GM19240 (cell line): ENCODE results near the gene IL27RA.
A peak's percentile ranks its signal among the peaks of the same experiment; 100 is the strongest.

Source experiments
- DNase-seq: peaks from one replicate; pipeline ENCODE4 v3.0.0; 2011; ENCODE audit warnings: low spot score; ENCODE audit not compliant: insufficient read length

The IL27RA gene

DNA sequence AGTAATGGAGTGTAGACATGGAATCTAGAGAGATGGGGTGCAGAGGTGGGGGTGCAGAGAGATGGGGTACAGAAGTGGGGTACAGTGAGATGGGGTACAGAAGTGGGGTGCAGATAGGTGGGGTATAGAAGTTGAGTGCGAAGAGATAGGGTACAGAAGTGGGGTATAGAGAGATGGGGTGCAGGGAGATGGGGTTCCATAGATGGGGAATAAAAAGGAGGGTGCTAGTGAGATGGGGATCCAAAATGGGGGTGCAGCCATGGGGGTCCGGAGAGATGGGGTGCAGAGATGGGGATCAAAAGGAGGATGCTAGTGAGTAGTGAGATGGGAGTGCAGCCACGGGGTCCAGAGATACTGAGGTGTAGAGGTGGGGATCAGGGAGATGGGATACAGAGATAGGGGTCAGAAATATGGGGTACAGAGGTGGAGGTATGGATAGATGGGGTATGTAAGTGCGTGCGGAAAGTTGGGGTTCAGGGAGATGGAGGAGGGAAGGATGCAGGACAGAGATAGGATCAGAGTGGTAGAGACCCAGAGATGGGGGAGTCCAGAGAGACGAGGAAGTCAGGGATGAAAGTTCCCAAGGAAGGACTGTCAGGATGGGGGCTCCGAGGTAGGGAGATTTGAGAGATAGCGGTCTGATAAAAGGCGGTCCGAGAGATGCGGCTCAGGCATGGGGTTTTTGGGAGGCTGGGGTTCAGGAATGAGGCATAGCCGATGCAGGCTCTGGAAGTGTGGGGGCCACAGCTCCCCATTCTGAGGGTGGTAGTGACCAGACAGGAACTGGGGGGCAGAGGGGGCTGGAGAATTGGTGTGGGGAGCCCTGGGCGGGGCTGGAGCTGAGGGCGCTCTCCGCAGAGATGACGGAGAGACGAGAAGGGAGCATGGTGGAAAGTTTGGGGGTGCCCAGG, 26.9 kb downstream of the IL27RA start:
- DNase-seq: no peak

DNA sequence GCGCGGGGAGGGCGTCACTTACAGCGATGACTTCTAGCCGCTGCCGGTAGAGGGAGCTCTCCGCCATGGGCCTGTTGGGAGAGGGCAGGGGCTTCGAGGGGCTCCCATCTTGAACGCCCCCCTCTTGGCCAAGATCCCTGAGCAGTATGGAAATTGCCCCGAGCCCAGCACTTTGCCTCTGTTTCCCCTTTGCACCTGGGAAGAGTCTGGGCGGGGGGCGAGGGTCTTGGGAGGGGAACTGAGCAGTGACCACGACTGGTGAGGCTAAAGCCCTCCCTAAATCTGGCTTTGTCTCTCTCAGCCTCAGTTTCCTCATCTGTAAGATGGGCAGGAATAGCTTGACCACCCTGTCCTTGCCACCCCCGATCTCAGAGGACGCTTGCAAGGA, 27.5 kb downstream of the IL27RA start:
- peak; percentile 48 for DNase-seq

- no peak for DNase-seq
Measured at GRCh38 chr19:14059652-14060155, 28.1 kb downstream of the IL27RA start.

DNA sequence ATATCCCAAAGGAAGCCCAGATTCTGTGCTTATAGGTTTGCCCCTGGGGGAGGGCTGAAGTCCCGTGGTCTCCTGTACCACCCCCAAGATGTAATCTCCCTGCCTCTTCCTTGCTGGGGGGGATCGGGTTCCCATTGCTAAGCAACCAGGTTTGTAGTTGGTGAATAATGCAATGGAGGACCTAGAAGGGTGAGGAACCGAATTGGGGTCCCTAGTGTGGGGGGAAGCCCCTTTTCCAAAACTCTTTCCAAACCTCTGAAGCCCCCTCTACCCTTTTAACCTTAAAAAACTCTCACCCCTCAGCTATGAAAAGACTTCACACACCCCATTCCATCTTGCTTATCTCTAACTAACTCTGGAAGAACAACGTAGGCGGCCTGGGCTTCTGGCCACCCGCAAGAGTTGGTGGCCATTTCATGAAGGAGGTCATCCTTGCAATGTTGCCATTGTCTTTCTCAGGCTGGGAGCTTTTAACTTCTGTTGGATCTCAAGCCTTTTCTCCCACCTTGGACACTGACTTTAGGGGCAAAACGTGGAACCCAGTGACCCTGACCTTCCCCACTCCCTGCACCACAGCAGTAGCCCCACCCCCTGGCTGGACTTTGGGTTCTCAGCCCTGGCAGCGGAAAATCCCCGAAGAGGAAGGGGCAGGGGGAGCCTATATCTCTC, 29.7 kb downstream of the IL27RA start:
- DNase-seq: no peak

- no peak for DNase-seq
Measured at GRCh38 chr19:14061751-14062557, 30.4 kb downstream of the IL27RA start, which contains the start of gene PALM3. Gene PALM3, minus strand, starts transcription at chr19:14062076. Its CDS starts 96 bp downstream, at chr19:14061980.

DNA sequence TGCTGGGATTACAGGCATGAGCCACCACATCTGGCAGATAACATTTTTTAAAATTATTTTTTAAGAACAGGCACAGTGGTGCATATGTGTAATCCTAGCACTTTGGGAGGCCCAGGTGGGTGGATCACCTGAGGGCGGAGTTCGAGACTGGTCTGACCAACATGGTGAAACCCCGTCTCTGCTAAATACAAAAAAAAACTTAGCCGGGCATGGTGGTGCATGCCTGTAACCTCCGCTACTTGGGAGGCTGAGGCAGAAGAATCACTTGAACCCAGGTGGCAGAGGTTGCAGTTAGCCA, 30.9 kb downstream of the IL27RA start:
- DNase-seq: no peak

GRCh38 chr19:14063105-14063504, 31.5 kb downstream of the IL27RA start:
- no peak for DNase-seq

DNA sequence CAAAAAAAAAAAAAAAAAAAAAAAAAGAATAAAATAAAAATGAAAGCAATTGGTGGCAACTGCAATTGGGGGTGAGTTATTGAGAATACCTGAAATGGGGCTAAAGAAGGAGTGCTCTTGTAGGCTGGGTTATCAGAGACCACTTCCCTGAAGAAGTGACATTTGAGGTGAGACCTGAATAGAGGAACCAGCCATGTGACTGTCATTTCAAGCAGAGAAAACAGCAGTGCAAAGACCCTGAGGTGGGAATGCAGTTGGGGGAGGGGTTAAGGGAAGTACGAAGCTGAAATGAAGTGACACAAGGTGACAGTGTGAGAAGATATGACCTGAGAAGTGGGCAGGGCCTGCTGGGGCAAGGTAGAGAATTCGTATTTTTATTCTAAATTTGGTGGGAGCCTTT, 34.6 kb downstream of the IL27RA start:
- no peak for DNase-seq

GRCh38 chr19:14070268-14071050, 38.9 kb downstream of the IL27RA start:
- DNase-seq: no peak

DNA sequence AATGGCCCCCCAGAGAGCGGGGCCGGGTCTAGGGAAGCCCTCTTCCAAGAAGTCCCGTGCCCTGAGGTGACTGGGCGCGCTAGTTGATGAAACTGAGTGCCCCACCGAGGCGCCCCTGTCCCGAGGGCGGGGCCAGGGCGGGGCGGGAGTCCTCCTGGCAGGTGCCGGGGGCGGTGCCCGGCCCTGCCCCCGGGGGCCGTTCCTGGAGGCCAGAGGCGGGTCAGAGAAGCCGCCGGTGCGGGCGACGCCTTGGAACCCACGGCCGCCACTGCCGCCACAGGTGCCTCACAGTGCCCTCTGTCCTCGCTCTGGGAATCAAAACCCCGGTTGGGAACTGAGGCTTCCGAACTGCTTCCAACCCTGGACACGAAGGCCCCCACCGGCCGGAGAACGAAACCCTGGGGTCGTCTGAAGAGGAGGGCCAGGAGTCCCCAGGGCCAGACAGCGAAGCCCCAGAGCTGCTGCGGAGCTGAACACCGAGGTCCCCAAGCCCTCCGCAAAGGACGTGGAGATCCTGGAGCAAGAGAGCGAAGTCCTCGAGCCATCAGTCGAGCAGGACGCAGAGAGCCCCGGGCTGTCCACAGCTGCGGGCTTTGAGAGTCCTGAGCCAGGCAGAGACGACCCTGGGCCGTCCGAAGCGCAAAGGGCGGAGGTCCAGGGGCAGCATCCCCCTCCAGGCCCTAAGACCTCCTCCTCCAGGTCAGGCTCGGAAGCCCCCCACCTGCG, 41.1 kb downstream of the IL27RA start, which contains the start of gene MISP3:
TSS of gene MISP3 (plus strand) at position 252 of the 726 bp plus-strand sequence. CDS start 524 bp downstream, outside the sequence.
- no peak for DNase-seq

DNA sequence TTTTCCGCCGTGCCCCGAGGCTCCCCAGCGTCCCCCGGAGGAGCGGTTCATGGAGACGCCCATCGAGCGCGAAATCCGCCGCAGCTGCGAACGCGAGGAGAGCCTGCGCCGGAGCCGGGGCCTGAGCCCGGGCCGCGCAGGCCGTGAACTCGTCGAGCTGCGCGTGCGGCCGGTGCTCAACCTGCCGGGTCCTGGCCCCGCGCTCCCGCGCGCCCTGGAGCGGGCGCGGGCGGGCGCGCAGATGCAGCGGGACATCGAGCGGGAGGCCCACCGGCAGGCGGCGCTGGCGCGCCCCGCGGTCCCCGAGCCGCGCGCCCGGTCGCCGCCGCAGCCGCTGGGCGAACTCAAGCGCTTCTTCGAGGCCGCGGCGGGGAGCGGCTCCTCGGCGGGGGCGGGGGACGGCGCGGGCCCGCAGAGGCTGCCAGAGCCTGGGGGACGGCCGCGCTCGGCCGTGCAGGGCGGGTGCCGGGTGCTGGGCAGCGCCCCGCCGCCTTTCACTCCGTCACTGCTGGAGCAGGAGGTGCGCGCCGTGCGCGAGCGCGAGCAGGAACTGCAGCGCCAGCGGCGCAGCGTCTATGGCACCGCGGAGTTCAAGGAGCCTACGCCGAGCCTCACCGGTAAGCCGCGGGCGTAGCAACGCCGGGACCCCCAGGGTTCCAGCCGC, 41.8 kb downstream of the IL27RA start:
- DNase-seq: no peak

DNA sequence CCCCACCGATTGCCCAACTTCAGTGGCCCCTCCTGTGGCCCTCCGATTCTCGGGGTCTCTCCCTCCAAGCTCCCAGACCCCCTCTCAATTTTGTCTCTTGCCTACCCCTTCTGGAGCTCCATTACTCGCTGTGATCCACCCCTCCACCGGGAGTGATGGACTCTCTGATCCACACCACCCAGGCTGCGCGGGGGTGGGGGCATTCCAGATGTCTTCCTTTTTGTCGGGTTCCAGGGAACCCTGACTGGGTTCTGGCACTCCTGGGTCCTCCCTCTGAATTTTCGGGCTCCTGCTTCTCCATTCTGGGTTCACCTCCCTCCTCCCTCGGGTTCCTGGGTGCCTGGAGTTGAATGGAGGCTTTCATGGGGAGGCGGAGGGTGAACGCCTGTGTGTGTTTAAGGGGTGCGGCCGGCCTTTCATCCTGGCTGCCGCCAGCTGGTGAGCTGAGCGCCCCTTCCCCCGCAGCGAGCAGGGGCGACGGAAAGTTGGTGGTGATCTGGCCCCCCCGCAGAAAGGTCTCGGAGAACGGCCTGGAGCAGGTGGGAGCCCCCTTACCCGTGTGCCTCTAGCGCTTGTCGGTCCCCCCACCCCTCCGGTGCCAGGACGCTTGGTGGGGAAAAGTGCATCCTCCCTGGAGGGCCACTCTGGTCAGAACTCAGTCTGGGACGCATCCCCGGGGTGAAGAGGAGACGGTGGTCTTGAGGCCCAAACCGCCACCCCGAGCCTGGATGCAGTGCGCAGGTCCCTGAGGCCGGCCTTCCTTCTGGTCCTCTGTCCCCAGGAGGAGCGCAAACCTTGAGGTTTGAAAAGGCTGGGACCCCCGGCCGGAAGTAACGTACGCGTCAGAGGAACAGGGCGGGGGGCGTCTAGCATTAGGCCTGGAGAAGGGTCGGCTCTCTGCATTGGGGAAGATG, 42.6 kb downstream of the IL27RA start:
- DNase-seq: no peak

DNA sequence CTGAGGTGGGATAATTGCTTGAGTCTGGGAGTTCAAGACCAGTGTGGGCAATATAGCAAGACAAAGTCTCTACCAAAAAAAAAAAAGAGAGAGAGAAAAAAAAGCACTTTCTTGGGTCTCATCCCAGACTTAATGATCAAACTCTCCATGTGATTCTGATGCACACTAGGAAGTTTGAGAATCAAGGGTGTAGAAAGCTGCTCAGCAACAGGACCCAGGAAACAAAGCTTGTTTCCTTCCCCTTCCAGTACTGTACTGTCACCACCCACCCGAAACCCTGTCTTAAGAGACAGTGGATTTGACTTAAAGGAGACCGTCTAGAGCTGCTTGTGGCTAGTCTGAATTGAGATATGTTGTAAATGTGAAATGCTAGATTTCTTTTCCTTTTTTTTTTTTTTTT, 46.8 kb downstream of the IL27RA start:
- DNase-seq: no peak

DNA sequence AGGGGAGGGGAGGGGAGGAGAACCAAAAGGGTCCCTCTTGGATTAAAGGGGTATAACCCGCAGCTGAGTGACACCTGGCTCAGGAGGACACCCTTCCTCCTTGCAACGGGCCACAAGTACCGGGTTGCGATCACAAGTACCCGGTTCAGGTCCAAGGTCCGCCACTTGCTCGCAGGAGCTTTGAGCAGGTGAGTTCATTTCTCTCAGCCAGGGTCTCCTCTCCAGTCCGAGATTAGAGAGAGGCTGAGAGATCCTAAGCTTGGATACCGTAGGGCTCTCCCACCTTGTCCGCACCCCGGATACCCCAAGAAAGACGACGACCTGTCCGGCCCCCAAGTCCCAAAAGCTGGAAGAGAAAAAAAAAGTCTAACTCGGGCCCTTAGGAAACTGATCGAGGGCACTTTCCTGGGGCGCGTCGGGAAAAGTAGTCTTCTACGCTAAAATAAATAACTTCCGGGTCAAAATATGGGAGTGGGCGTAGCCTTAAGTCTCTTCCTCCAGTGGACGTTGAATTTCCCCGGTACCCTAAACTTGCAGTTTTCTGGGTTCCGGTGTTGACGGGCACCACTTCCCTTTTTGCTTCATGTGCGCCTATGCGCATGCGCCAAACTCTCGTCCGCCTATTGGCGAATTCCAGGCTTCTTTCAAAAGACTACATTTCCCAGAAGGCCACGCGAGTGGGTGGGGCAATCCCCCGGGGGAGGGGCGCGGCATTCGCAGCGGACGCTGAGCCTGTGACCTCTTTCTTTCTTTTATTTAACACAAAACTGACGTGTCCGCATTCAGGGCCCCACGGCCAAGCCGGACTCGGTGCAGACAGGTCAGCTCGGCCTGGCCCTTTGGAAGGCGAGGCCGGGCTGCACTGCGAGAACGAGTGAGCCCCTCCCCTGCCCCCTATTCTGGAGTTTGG, 49.6 kb downstream of the IL27RA start:
- peak; percentile 100 for DNase-seq

DNA sequence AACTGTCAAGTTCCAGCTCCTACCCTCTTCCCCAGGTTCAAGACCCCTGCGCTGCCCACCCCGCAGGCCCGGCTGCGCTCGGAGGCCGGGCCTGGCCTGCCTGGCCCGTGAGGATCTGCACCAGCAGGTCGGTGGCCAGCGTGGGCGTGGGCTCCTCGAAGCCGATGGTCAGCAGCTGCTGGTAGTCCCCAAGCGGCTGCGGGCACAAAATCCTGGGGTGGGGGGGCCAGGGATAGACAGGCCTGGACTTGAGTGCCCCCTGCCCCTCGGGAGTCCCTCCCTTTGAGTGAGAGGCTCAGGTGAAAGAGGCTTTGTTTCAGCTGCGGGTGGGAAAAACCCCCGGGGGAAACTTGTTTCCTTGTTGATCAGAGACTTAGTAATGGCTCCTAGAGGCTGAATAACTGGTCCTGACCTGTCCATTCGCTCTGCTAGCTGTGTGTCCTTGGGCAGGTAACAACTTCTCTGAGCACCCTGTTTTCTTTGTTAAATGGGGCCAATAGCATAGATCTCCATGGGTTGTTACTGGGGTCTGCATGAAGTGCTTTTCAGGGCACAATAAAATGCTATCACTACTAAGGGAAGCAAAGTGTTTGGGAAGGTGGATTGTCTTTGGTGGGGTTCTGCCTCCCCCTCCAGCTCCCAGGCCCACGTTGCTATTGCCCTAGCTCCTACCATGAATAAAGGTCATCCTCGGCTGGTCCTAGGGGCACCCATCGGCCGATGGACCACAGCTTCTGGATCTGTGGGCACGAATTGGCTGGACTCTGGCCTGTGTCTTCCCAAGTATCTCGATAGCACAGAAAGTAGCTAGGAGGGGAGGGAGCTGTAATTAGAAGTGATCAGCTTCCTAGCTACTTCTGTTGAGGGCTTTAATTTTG, 50.5 kb downstream of the IL27RA start:
- no peak for DNase-seq

- DNase-seq: no peak
Measured at GRCh38 chr19:14082675-14082960, 51.1 kb downstream of the IL27RA start.
